Tibial nerve (tissue), 4 donors: ENCODE data around the gene SLBP. TPM values are rescaled to one million over a fixed set of nuclear protein-coding genes. Genes with fewer than 3 reads are reported as not detected.

Experiments used
- DNase-seq, 2 donors: peaks; one replicate each; pipeline ENCODE4 v3.0.0-alpha.2; 2019; ENCODE audit warnings: low spot score in 2 of 2
- H3K27ac ChIP-seq, 4 donors: fragments of 200-600 bp; sonication (generic) in 3 of 4; one replicate each; pipeline ENCODE4 v1.5.1; 2017 to 2019; ENCODE audit warnings: mild to moderate bottlenecking in 1 of 4
- H3K27me3 ChIP-seq, 2 donors: fragments of 200-600 bp; sonication (generic) in 1 of 2; one replicate each; pipeline versions ENCODE4 v1.5.1 to v1.6.0; 2017 to 2019
- H3K36me3 ChIP-seq, 3 donors: fragments of 200-600 bp; sonication (generic); one replicate each; pipeline ENCODE4 v1.5.1; 2018 to 2019
- H3K4me1 ChIP-seq, 4 donors: fragments of 200-600 bp; sonication (generic) in 3 of 4; one replicate each; pipeline ENCODE4 v1.5.1; 2017 to 2019
- H3K4me3 ChIP-seq, 4 donors: fragments of 200-600 bp; sonication (generic) in 3 of 4; one replicate each; pipeline ENCODE4 v1.5.1; 2017 to 2019; ENCODE audit warnings: mild to moderate bottlenecking in 1 of 4, moderate library complexity in 1 of 4
- H3K9me3 ChIP-seq, 4 donors: fragments of 200-600 bp; sonication (generic) in 3 of 4; one replicate each; pipeline ENCODE4 v1.5.1; 2017 to 2019
- CTCF ChIP-seq, 5 experiments: fragments of 200-600 bp in 3 of 5; fragments of 450-650 bp in 2 of 5; sonication (generic) in 3 of 5; IDR thresholded peaks; one replicate each; pipeline ENCODE4 v1.5.1; 2016 to 2019; ENCODE audit warnings: antibody characterized with exemption in 5 of 5, mild to moderate bottlenecking in 3 of 5, moderate library complexity in 2 of 5
- EP300 ChIP-seq, 2 donors: sonication (generic); formaldehyde crosslinking; IDR thresholded peaks; one replicate each; pipeline ENCODE4 v1.6.1; 2017; ENCODE audit warnings: antibody characterized with exemption in 2 of 2, mild to moderate bottlenecking in 1 of 2
- POLR2A ChIP-seq, 2 donors: fragments of 450-650 bp; IDR thresholded peaks; one replicate each; pipeline ENCODE4 v1.6.1; 2017; ENCODE audit warnings: antibody characterized with exemption in 2 of 2, mild to moderate bottlenecking in 2 of 2, moderate library complexity in 2 of 2
- WGBS, 2 donors: methylation state at CpG; one replicate each; pipeline ENCODE4 v1.1.5; 2018; 5-methylcytosine and 5-hydroxymethylcytosine counted together
- total RNA-seq, 4 donors: library from RNA; depleted of rRNA; stranded (reverse); fragments of >200 nt; gene quantifications; one replicate each; pipeline ENCODE4 v1.1.0, GENCODE V29; 2016

The SLBP gene
- total RNA-seq, 4 donors from 2014 or later: 41.7 to 55.9 (median 53.5) TPM

GRCh38 chr4:1669850-1670249 is 42.3 kb downstream of the SLBP start:
- no peak overlapping the region for H3K4me3 ChIP-seq
- H3K4me1 ChIP-seq: no peaks in the 10 kb centered on the region
- peaks cover 0 to 3% (median 0%) of the 10 kb centered on the region in 3 donors for H3K36me3 ChIP-seq
- H3K27ac ChIP-seq: no peak overlapping the region
- WGBS, 2 donors: 91 to 92% methylated on average over 21 of the region's 21 CpGs
- no peak for DNase-seq
- H3K9me3 ChIP-seq: no peaks in the 10 kb centered on the region
- no peak for TF ChIP-seq POLR2A (IDR thresholded peaks at IDR 0.05)
- TF ChIP-seq CTCF (IDR thresholded peaks at IDR 0.05): no peak
- TF ChIP-seq EP300 (IDR thresholded peaks at IDR 0.05): no peak
- no peaks in the 10 kb centered on the region for H3K27me3 ChIP-seq

GRCh38 chr4:1669270-1669669 is 42.8 kb downstream of the SLBP start:
- no peaks in the 10 kb centered on the region for H3K9me3 ChIP-seq
- TF ChIP-seq EP300 (IDR thresholded peaks at IDR 0.05): no peak
- no peak for TF ChIP-seq CTCF (IDR thresholded peaks at IDR 0.05)
- no peak for TF ChIP-seq POLR2A (IDR thresholded peaks at IDR 0.05)
- no peak overlapping the region for H3K4me3 ChIP-seq
- H3K27ac ChIP-seq: no peak overlapping the region
- peaks cover 0 to 3% (median 0%) of the 10 kb centered on the region in 3 donors for H3K36me3 ChIP-seq
- H3K27me3 ChIP-seq: no peaks in the 10 kb centered on the region
- no peak for DNase-seq
- 91% methylated on average over 8 to 12 of the region's 12 CpGs for WGBS, 2 donors
- no peaks in the 10 kb centered on the region for H3K4me1 ChIP-seq

GRCh38 chr4:1668488-1668840 is 43.7 kb downstream of the SLBP start:
- H3K4me3 ChIP-seq: no peak overlapping the region
- no peaks in the 10 kb centered on the region for H3K4me1 ChIP-seq
- DNase-seq: no peak
- no peaks in the 10 kb centered on the region for H3K9me3 ChIP-seq
- TF ChIP-seq POLR2A (IDR thresholded peaks at IDR 0.05) (no peak), EP300 (IDR thresholded peaks at IDR 0.05) (no peak), CTCF (IDR thresholded peaks at IDR 0.05) (no peak)
- no peaks in the 10 kb centered on the region for H3K27me3 ChIP-seq
- WGBS, 2 donors: 82 to 83% methylated on average over 8 of the region's 8 CpGs
- no peak overlapping the region for H3K27ac ChIP-seq
- H3K36me3 ChIP-seq: peaks cover 0 to 3% (median 0%) of the 10 kb centered on the region in 3 donors

- Histone ChIP-seq H3K4me1 (no peaks in the 10 kb centered on the region), H3K27ac (no peak overlapping the region), H3K36me3 (peaks cover 0 to 3% (median 0%) of the 10 kb centered on the region in 3 donors), H3K4me3 (no peak overlapping the region), H3K27me3 (no peaks in the 10 kb centered on the region), H3K9me3 (no peaks in the 10 kb centered on the region)
- TF ChIP-seq POLR2A (IDR thresholded peaks at IDR 0.05): no peak
- TF ChIP-seq CTCF (IDR thresholded peaks at IDR 0.05): no peak
- TF ChIP-seq EP300 (IDR thresholded peaks at IDR 0.05): no peak
- DNase-seq: no peak
- WGBS, 2 donors: 86% methylated on average over 15 of the region's 15 CpGs
These were observed 44.8 kb downstream of the SLBP start for GRCh38 chr4:1667273-1667672.

- no peak for TF ChIP-seq POLR2A (IDR thresholded peaks at IDR 0.05)
- TF ChIP-seq EP300 (IDR thresholded peaks at IDR 0.05): no peak
- no peak for TF ChIP-seq CTCF (IDR thresholded peaks at IDR 0.05)
- H3K4me3 ChIP-seq: no peak overlapping the region
- WGBS, 2 donors: 82 to 83% methylated on average over 11 to 12 of the region's 12 CpGs
- H3K36me3 ChIP-seq: peaks cover 0 to 3% (median 0%) of the 10 kb centered on the region in 3 donors
- no peaks in the 10 kb centered on the region for H3K4me1 ChIP-seq
- no peak overlapping the region for H3K27ac ChIP-seq
- H3K27me3 ChIP-seq: no peaks in the 10 kb centered on the region
- no peaks in the 10 kb centered on the region for H3K9me3 ChIP-seq
- DNase-seq: no peak
These were observed 45.7 kb downstream of the SLBP start for GRCh38 chr4:1666391-1666790.
